ENCODE data around the gene IBA57.
"Not testable (repeated sequence)": the region's sequence is repeated elsewhere in the genome, so short reads cannot be mapped to it uniquely, and the experiment has no call there.

The IBA57 gene

GRCh38 chr1:228173528-228174481 is 8.2 kb downstream of the IBA57 start:
- not testable (repeated sequence) for DNase-seq

GRCh38 chr1:228174482-228175315 is 9.1 kb downstream of the IBA57 start:
- DNase-seq, result no peak

DNA sequence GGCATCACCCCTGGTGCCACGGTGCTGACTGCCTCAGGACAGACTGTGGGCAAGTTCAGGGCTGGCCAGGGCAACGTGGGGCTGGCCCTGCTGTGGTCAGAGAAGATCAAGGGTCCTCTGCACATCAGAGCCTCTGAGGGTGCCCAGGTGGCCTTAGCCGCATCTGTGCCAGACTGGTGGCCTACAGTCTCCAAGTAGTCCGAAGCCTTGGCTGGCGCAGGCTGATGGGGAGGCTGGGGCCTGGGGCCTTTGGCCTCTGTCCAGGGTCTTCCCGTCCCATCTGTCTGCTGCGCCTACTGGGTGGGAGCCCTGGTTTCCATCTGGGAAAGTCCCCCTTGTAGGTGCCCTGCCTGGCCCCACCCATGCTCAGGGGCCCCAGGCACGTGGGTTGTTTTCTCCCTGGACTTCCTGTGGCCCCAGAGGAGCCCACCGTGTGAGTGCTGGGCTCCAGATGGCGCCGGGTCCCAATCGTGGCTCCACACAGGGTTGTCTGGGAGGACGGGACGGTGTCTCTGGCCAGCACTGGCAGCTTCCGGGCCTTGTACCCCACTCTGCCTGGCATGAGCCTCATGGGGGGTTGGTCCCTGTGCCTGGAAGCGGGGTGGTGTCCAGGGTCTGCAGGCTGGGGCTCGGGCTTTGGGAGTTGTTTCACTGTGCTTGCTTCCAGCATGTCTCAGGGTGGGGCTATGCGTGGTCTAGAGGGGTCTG is 9.9 kb downstream of the IBA57 start:
- DNase-seq, result no peak

DNA sequence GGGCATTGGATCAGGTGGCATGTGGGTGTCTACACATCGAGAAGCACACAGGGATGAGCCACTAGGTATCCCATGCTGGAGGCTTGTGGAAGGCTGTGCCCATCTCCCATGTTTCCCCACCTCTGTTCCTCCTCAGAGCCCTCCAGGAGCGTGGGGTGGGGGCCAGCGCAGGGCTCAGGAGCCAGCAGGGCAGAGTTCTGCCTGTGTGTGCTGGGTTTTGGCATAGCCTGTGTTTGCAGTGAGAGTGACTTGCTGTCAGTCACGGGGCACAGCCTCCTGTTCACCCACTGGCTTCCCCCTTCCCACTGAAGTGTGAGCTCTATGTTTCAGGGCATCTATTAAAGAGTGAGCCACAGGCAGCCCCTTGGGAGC is 10.4 kb downstream of the IBA57 start:
- no peak for DNase-seq

- DNase-seq, result no peak
Observed at GRCh38 chr1:228176461-228177182, 11.0 kb downstream of the IBA57 start.

DNA sequence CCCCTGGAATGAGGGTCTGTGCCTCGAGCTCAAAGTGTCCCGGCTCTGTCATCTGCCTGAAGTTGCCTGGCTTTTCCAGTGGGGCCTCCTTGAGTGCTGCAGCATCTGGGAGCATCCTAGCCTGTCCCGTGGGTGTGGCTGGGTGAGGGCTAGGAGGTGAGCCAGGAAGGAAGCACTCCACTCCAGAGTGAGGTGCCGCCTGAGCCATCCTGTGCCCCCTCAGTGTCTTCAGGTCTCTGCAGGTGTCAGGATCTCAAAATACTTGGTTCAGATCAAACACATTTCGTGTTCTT is 11.5 kb downstream of the IBA57 start:
- no peak for DNase-seq

DNA sequence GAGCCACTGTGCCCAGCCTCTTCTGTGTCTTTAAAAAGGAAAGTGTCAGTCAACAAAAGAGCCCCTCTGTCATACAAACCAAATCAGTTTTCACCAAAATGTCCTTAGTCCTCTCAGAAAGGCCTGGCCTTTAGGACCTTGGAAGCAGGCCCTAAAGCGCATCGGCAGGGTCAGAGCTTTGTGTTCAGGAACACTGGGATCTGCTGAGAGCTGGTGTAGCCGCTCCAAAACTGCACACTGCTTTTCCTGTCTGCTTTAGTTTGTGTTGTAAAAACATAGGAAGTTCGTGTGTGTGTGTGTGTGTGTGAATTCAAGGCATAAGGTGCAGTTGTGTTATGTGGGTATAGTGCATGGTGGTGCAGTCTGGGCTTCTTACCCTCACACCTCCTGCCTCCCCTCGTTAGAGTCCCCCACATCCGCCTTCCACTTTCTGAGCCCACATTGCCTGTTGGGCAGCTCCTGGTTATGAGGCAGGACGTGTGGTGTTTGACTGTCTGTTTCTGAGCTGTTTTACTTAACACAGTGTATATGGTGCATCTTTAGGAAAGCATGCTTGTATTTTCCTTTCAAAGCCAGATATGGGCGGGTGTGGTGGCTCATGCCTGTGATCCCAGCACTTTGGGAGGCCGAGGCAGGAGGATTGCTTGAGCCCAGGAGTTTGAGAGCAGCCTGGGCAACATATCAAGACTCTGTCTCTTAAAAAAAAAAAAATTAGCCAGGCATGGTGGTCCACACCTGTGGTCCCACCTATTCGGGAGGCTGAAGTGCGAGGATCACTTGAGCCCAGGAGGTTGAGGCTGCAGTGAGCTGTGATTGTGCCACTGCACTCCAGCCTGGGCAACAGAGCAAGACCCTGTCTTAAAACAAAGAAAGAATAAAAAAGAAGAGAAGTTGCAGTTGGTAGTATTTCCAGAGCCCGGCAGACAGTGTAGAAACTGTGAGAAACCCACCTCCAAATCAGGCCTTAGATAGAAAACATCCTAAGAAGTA is 12.4 kb downstream of the IBA57 start:
- DNase-seq, result no peak

DNA sequence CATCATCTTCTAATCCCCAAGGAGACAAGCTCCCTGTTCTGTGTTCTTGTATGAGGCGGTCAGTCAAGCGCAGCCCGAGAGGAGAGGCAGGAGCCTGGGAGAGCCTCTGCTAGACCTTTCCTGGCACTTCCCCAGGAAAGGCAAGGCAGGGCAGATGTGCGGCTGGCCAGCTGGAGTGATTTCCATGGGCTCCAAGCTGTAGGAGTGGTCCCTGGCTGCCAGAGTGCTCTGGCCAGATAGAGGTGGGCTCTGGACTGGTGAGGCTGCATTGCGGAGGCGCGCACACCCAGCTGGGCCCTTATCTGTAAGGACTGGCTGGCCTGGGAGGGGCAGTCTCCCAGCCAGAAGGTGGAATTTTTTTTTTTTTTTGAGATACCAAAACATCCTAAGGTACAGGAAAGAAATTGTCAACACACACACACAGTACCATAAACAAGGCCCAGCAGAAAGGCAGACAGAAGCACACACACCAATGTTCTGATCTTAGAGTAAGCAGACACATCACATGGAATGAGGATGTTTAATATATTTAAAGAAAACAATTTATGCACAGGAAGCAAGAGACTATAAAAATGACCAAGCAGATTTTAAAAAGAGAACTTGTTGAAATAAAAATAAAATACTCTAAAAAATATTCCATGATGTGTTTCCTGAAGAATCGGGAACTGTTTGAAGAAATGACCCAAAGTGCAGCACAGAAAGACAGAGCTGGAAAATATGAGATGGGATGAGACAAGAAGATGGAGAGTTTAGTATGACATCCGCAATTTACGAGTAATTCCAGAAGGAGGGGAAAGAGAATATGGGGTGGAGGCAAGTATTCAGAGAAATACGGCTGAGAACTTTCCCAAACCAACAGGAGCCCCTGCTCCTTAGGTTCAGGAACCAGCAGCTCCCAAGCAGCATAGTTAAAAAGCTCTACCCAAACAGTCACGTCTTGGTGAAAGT is 13.4 kb downstream of the IBA57 start:
- no peak for DNase-seq

DNA sequence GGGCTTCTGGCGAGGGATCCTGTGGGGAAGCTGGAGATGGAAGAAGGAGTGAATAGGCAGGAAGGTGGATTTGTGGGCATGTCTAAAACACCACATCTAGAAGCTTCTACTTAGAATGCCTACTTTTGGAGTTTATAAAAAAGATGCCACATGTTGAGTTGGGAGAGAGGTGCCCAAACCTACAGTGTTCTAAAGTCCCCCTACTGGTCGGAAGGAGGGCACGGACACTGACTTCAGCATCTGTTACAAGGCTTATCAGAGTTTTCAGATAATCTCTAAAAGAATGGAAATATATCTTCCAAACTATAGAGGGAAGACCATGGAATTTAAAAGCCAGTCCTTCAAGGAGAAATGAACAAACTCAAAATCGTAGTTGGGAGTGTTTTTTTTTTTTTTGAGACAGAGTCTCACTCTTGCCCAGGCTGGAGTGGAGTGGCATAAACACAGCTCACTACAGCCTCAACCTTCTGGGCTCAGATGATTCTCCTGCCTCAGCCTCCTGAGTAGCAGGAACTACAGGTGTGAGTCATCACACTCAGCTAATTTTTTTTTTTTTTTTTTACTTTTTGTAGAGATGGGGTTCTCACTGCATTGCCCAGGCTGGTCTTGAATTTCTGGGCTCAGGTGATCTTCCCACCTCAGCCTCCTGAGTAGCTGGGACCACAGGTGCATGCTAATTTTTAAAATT is 14.8 kb downstream of the IBA57 start:
- no peak for DNase-seq

DNA sequence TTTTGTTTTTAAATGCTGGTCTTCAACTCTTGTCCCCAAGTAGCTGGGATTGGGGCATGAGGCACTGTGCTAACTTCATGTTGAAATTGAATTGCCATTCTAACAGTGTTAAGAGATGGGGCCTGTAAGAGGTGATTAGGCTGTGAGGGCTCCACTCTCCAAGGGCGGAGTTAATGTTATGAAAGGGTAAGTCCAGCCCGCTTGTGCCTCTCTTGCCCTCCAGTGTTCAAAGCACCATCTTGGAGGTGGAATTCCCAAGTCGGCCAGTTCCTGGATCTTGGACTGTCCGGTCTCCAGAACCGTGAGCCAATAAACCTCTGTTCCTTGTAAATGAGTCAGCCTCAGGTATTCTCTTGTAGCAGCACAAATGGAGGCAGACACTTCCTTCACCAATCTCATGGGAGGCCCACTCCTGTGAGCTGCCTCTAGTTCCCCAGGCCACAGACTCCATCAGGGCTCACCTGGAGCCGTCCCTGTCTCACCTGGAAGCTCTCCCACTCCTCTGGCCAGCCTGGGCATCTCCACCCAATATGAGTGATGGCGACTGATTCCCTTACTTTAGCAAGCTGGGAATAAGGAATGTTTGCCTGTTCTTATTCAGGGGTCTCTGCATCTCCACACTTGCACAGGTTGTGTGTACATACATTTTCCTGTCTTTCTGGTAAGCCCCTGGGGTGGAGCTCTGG is 15.5 kb downstream of the IBA57 start:
- DNase-seq, result no peak

GRCh38 chr1:228181645-228182034 is 16.0 kb downstream of the IBA57 start:
- DNase-seq, result no peak

GRCh38 chr1:228182296-228183030 is 16.9 kb downstream of the IBA57 start:
- no peak for DNase-seq

- DNase-seq, result no peak
Observed at GRCh38 chr1:228184152-228184551, 18.5 kb downstream of the IBA57 start.

GRCh38 chr1:228185641-228185965 is 20.0 kb downstream of the IBA57 start:
- no peak for DNase-seq

DNA sequence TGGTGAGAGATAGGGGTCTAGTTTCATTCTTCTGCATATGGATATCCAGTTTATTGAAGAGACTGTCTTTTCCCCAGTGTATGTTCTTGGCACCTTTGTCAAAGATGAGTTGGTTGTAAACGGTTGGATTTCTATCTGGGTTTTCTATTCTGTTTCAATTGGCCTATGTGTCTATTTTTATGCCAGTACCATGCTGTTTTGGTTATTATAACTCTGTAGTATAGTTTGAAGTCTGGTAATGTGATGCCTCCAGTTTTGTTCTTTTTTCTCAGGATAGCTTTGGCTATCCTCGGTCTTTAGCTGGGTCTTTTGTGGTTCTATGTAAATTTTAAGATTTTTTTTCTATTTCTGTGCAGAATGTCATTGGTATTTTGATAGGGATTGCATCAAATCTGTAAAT is 22.6 kb downstream of the IBA57 start:
- not testable (repeated sequence) for DNase-seq

DNA sequence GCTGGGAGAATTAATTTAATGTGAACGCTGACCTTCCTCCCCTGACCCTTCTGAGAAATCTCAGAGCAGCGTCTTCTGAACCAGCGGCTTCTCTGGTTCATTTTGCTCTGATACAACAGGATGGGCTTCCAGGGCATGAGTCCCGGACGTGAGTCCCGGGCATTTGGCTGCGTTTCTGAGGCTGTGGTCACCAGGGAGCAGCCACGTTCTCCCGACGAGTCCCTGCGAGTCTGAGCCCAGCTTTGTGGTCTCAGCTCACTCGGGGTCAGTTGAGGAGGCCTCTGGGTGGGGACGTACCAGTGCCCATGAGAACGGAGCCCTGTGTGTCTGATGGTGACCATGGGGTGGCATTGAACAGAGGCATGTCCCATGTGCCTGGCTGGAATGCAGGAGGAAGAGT is 24.6 kb downstream of the IBA57 start:
- DNase-seq, result no peak

DNA sequence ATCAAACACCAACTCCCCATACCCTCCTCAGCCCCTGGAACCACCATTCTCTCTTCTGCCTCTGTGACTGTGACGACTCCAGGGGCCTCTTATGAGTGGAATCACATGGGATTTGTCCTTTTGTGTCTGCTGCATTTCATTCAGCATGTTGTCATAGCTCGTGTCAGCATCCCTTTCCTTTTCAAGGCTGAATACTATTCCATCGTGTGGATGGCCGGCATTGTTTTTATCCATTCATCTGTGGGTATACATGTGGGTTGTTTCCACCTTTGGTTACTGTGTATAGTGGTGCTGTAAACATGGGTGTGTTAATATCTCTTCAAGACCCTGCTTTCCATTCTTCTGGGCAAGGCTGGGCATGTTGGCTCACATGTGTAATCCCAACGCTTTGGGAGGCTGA is 25.2 kb downstream of the IBA57 start:
- no peak for DNase-seq

DNA sequence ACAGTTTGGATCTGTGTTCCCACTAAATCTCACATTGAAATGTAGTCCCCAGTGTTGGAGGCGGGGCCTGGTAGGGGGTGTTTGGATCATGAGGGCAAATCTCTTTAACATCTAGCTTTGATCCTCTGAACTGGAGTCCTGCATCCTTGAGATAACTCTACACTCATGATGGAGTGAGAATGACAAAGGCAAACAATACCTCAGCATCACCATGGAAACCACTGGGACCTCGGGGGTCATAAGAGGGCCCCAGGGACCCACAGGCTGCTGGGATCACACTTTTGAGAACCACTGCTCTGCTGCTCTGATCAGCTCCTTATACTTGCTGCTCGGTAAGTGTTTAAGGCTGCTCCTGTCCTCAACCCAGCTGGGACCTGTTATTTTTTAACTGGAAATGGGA is 28.8 kb downstream of the IBA57 start:
- no peak for DNase-seq
